ENCODE measurements around the gene LRRK1.

Gene LRRK1, protein sequence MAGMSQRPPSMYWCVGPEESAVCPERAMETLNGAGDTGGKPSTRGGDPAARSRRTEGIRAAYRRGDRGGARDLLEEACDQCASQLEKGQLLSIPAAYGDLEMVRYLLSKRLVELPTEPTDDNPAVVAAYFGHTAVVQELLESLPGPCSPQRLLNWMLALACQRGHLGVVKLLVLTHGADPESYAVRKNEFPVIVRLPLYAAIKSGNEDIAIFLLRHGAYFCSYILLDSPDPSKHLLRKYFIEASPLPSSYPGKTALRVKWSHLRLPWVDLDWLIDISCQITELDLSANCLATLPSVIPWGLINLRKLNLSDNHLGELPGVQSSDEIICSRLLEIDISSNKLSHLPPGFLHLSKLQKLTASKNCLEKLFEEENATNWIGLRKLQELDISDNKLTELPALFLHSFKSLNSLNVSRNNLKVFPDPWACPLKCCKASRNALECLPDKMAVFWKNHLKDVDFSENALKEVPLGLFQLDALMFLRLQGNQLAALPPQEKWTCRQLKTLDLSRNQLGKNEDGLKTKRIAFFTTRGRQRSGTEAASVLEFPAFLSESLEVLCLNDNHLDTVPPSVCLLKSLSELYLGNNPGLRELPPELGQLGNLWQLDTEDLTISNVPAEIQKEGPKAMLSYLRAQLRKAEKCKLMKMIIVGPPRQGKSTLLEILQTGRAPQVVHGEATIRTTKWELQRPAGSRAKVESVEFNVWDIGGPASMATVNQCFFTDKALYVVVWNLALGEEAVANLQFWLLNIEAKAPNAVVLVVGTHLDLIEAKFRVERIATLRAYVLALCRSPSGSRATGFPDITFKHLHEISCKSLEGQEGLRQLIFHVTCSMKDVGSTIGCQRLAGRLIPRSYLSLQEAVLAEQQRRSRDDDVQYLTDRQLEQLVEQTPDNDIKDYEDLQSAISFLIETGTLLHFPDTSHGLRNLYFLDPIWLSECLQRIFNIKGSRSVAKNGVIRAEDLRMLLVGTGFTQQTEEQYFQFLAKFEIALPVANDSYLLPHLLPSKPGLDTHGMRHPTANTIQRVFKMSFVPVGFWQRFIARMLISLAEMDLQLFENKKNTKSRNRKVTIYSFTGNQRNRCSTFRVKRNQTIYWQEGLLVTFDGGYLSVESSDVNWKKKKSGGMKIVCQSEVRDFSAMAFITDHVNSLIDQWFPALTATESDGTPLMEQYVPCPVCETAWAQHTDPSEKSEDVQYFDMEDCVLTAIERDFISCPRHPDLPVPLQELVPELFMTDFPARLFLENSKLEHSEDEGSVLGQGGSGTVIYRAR (N-terminal part only)

DNA sequence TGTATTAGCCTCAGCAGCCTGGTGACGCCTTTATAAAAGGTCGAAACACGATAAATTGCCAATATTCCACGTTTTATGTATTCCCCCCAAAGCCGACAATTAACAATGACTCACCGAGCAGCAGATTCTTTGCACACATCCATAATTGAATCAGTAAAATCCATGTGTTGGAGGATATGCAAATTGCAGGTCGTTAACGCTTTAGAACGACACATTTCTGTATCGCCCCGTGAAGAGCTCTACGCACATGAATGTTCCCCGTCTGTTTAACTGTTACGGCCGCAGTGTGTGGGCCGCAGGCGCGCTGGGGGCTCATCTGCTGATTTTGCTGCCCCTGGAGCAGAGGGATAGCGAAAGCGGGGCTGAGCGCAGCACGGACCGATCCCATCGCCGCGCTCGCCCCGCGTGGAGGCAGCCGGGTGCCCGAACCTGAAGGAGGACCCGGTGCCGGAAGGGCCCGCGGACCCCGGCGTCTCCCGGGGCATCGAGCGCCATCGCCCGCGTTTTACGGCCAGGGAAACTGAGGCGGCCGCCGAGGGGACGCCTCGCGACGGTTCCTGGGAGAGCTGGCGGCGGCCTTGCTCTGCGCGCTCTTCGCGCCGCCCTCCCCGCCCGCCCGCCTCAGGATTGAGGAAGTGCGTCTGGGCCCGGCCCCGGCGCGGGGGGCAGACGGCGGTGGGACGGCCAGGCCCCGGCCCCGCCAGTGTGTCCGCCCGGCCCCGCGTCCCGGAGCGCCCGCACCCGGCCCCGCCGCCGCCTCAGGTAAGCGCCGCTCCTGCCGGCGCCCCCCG lies at the start of gene LRRK1:
Gene LRRK1 (plus strand): TSS at position 668 of the 791 bp plus-strand sequence. CDS start 5,276 bp downstream, outside the sequence.
- ATAC-seq, result peak in 1 of 2 donors; percentile 42

DNA sequence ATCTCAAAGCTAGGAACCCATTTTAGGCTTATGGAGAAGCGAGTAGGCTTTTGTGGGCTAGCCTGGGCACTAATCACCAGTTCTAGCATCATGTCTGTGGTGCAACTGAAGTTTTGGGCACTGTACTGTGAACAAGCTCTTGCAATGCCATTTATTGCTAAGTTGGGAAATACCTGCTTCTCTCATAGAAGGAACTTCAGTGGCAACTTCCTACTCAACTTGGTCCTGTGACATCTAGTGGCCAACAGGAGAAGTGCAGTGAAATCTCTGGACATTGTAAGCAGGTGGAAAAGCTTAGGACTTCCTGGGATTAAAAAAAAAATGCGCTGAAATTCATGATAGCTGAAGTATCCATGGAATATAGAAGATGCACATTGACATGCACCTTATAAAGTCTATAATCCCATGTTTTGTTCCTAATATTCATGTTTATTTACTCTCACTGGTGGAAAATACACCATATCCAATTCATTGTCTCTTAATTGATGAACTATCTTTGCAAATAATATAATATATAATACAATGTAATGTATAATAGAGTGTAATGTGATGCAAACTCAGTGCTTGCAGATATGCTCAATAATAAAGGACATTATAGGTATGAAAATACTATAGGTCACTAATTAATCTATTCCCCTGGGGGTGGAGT lies 46.0 kb upstream of the LRRK1 start:
- peak; percentile 33 to 47 for ATAC-seq

DNA sequence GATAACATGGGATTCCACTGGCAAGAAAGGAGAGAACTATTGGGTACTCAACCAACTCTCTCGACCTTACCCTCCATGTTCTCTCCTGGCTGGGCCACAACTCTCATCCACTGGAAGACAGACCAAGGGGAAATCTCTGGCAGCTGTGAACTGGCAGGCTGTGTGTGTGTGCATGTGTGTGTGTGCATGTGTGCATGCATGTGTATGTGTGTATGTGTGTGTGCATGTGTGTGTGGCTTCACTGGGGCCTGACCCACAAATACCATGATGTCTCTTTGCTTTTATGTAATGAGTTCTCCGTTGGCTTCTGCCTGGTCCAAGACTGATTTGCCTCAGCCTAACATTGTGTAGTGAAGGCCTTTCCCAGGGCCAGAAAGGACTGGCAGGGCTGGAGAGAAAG lies 43.7 kb upstream of the LRRK1 start:
- ATAC-seq, result no peak

DNA sequence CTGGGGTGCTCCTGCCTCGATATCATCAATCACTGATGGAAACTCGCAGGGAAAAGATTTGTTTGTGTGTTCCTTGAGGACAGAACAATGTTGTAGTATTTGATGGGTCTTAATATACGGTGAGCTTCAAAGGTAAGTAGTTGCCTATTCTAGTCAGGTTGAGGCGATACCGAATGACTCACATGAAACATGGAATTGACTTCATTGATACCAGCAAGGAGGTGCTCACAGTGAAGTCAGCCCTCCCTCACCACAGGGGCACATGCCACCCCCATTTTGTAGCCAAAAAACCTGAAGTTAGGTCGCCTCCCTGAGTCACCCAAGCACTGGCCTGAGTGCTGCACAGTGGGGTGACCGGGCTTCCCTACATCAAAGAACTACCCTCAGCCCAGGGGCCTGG lies 43.2 kb upstream of the LRRK1 start:
- ATAC-seq, result no peak

DNA sequence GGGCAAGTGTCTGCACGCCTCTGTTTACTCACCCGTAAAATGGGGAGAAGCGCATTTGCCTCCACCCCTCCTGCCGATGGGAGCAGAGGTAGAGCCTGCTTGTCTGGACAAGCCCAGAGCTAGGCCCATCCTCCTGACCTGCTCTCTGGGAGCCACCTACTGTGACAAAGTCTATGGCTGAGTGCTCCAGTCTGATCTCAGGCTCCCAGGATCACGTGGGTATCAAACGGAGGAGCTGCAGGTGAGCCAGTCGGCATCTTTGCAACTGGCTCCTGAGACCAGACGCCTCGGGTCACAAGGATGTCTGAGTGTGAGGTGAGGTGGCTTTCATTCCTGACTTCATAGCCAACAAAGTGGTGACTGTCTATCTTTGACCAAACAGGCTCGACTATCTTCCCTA lies 41.6 kb upstream of the LRRK1 start:
- ATAC-seq, result no peak

DNA sequence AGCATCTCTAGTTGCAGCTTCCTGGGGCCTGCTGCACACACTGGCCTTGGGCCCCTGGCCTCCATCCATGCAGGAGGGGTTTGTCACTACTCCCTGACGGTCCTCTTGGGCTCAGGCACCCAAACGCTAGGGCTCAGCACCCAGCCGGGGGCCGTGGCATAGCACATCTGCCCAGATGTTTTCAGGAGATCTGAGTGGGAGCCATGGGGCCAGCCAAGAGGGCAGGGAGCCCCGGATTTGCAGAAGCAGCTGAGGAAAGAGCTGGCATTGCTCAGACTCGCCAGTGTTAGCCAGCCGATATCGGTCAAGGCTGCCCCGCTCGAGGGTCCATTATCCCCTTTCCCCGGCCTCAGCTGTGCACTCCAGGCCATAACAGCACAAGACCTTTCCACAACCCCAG lies 41.0 kb upstream of the LRRK1 start:
- ATAC-seq, result no peak

DNA sequence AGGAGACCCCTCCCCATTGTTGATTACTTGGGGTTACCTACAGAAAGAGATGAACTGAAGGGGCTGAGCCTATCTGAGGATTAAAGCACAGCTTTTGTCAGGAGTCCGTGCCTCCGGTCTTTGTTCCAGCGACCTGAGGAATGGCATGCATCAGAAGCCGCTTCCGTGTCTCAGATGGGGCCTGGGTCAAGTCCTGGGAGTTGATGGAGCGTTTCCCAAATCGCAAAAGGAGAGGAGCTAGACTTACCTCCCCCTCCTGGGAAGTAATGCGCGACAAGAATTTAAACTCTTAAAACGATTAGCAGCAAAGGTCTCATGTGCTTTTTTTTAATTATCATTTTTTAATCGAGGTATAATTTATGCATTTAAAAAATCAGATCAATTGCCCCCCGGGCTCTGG lies 40.5 kb upstream of the LRRK1 start:
- ATAC-seq, result no peak

DNA sequence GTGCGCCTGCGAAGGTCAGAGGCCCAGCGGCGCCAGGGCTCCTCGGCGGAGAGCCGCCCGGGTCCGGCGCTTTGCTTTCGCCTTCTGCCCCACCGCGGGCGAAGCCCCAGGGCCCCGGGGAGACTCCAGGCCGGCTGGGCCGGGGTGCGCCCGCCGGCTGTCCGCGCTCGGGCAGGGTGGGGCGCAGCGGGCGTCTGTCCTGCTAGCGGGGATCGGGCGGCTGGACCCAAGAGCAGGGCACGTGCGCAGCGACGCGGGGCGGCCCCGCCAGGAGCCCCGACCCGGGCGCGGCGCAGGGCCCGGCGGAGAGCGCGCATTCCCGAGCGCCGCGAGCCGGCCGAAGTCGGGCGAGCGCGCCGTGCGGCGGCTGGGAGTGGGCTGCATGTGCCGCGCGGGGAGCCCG lies 40.1 kb upstream of the LRRK1 start:
- no peak for ATAC-seq

DNA sequence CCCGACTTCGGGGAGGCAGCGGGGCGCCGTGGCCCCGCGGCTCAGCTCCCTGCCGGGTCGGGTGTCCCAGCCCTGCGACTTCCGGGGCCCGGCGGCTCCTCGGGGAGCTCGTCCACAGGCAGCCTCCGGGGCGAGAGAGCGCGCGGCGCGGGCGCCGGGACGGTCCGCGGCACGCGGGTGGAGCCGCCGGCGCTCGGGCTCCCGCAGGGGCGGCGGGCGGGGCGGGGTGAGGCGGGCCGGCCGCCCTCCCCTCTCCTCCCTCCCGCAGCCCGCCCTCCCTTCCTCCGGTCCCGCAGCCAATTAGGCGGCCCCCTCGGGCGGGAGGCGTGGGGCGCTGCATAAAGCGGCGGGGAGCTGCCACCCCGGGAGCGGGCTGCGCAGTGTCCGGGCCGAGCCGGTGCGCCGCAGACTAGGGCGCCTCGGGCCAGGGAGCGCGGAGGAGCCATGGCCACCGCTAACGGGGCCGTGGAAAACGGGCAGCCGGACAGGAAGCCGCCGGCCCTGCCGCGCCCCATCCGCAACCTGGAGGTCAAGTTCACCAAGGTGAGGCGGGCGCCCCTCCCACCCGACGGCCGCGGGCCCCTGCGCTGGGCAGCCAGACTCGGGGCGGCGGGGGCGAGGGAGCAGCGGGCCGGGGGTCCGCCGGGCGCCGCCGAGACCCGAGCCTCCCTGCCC lies 39.6 kb upstream of the LRRK1 start, which contains the start of gene ALDH1A3:
Gene ALDH1A3 (plus strand): TSS at position 368 of the 675 bp plus-strand sequence. CDS start 77 bp downstream, at position 445.
- no peak for ATAC-seq

DNA sequence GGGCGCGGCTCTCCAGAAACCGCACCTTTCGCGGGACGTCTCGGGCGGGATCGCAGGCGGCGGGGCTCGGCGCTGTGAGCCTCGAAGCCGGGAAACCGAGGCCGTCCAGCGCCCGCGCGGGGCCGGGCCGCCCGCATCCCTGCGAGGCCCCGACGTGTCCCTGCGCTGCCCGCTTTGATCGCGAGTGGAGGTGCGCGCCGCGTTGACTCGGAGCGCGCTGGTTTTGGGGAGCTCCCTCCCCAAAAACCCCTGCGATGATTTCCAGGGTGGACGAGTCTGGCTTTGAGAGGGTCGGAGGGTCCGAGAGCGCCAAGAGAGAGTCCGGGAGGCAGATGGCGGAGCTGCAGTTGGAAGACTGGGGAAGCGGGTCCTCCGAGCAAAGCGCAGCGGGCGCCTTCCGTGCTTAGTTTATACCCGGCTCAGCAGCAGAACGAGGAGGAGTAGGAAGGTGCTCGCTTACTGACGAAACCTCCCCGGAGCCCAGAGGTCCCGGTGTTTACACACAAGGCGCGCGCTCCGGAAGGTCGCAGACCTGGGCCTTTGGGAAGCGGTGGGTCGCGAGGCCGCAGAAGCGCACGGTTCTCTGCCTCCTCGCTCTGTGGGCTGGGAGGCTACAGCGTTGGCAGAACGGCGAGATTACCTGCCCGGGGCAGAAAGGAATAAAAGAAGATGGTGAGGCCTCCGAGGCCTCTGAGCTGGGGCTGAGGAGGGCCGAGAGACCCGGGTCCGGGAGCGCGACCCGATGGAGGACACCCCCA lies 38.8 kb upstream of the LRRK1 start:
- ATAC-seq, result no peak

DNA sequence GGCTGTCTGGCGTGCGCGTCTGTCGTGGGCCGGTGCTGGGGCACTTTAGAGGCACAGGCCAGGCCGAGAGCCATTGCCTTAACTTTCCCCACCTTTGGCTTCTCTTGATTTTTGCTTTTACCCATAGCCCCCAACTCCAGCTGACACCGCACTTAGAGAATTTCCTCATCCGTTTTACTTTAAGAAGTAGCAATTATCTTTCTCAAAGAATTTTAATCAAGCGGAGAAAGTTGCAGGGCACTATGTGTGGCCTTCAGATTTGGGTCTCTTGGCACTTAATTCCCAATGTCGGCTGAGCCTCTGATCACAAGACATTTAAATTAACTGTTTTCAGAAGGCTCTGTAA lies 38.3 kb upstream of the LRRK1 start:
- no peak for ATAC-seq

DNA sequence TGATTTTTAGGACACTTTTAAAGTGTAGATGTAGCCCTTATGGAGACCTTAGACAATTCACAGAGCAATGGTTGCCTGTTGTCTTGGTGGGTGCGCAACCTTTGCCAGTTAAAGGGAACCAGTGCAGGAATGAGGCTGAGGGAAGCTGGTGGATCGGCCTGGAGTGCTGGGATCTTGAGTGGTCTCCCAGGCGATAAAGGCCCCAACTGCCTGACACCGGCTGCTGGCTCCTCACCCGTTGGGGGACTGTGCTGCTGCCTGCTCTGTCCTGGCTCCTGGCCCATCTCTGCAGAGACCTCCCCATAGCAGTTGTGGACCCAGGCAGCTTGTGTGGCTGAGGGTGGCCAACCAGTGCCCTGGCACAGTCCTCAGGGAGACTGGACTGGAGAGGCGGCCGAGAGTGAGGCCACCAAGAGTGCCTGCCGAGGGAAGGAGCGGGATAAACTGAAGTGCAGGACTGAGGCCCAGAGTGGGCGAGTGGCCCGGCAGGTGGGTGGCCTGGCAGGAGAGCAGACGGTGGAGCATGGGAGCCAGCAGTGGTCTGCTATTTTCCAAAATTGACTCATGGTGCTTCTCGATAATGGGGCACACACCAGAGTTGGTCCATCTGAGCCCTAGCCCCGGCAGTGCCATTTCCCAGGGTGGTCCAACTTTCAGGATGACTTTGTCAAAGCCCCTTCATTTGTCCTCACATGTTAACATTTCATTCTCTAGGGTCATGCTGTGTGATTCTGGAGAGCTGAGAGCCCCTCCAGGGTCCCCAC lies 37.4 kb upstream of the LRRK1 start:
- no peak for ATAC-seq

DNA sequence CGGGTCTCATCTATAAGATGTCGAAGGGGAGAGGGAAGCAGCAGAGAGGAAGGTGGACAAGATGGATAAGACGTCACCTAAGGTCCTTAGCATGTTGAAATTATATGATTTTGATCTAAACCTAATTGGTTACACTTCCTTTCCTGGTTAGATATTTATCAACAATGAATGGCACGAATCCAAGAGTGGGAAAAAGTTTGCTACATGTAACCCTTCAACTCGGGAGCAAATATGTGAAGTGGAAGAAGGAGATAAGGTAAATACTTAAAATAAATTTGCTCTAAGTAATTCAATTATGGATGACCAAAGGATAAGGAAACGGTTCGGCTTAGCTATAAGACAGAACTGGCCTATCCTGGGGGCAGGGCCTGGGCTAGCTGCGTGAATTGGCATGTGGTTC lies 34.0 kb upstream of the LRRK1 start:
- no peak for ATAC-seq

DNA sequence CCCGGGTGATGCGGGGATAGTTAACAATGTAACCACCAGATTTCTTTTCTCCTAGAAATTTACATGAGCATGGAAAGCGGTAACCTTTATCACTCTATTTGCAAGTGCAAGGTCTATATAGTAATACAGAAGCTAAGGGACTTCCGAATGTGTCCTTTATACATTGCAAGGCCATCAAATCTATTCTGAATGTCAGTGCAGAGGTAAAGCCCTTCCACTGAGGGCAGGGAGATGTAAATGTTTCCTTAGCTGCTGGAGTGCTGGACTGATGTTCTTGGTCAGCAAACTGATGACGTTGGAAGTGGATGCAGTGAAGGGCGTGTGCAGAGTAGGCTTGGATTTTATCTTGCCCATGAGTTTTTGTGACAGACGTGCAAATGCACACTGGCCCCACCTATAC lies 33.3 kb upstream of the LRRK1 start:
- ATAC-seq, result no peak

DNA sequence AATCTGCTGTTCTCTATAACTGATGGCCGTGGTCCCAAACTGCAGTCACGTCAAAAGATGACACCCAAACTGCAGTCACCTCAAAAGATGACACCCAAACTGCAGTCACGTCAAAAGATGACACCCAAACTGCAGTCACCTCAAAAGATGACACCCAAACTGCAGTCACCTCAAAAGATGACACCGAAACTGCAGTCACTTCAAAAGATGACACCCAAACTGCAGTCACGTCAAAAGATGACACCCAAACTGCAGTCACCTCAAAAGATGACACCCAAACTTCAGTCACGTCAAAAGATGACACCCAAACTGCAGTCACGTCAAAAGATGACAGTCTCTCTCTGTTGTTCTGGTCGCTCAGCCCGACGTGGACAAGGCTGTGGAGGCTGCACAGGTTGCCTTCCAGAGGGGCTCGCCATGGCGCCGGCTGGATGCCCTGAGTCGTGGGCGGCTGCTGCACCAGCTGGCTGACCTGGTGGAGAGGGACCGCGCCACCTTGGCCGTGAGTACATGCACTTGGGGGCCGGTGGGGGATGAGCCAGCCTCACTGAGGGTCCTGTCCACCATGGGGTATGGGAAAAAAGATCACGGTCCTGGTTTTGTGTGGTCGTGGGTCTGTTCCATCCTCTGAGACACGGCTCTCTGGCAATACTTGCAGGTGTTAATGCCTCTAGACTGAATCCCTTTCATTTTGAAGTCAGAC lies 31.8 kb upstream of the LRRK1 start:
- ATAC-seq, result no peak

DNA sequence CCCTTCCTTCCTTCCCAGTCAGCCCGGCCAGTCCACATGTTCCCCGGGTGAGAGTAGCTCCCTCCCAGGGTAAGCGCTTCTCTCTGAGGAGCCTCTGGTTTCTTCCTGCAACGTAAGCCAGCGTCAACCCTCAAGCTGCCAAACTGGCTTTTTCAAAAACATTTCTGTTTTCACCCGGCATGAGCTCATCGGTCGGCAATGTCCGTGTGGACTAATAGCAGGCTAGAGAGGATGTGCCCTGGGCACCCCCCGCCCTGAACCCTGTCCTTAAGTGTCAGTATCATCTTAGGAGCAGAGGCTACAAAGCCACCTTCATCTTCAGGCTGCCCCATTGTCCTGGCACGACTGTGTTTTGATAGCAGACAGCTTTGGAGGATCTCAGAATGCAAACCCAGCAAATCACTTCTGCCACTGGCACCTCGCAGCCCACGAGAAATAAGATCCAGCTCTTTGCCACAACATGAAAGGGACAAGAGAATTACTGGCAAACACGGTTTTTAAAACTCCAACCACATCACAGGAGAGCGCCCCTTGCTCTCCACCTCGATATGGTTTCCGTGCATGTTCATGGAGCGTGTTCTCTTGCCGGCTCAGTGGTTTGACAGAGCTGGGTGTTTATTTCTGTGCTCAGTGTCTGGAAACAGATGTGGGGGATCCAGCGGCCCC lies 29.6 kb upstream of the LRRK1 start:
- no peak for ATAC-seq

DNA sequence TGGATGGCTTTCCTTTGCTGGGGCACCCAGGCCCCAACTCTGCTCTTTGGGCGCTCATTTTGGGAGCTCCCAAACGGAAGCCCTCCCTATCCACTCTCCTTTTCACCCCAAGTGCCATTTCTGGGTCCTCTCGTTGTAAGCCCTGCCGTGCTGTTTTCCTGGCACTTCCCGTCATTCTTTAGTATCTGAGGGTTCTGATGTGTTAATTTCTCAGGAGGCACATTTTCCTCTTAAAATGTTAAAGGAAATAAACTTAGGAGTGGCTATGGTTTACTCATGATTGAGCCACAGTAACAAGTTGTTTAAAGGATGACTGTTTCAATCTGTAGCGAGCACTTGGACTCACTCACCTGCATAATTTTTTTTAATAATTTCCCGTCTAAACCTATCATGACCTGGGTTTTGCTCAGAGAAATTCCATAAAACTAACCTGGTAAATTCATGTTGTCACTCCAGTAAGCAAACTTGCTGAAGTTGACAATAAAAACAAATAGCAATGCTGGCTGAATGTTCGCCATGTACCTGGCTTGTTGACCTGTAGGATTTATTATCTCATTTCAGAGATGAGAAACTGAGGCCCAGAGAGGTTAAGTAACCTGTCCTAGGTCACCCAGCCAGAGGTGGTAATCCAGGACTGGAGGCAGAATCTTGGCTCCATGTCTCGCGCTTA lies 29.0 kb upstream of the LRRK1 start:
- ATAC-seq, result no peak

DNA sequence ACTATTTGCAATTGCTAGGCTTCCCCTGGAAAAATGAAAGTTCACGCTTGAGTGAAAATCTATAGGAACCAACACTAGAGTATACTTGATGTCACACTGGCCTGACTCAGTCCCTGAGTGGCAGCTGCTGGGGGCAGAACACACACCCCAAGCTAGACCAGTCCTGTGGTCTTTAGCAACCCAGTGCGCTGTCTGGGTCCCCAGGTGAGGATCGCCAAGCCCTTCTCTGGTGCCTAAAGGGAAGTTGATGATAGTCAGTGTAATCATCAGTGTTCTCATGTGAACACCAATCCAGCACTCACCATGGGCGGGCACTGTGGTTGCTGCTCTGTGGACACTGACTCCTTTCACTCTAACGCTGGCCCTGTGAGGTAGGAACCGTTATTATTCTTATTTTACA lies 28.3 kb upstream of the LRRK1 start:
- ATAC-seq, result no peak
